NCI-H2081 treated with DMSO at 0.1 percent for 48 hours (cell line): ENCODE data around the gene SPRYD3.
A peak's percentile ranks its signal among the peaks of the same experiment; 100 is the strongest.
"Not testable (repeated sequence)": the region's sequence is repeated elsewhere in the genome, so short reads cannot be mapped to it uniquely, and the experiment has no call there.

ENCODE experiments used
- DNase-seq: peaks from one replicate; lab custom pipeline; 2025; lab: John Stamatoyannopoulos, UW

SPRYD3 gene

DNA sequence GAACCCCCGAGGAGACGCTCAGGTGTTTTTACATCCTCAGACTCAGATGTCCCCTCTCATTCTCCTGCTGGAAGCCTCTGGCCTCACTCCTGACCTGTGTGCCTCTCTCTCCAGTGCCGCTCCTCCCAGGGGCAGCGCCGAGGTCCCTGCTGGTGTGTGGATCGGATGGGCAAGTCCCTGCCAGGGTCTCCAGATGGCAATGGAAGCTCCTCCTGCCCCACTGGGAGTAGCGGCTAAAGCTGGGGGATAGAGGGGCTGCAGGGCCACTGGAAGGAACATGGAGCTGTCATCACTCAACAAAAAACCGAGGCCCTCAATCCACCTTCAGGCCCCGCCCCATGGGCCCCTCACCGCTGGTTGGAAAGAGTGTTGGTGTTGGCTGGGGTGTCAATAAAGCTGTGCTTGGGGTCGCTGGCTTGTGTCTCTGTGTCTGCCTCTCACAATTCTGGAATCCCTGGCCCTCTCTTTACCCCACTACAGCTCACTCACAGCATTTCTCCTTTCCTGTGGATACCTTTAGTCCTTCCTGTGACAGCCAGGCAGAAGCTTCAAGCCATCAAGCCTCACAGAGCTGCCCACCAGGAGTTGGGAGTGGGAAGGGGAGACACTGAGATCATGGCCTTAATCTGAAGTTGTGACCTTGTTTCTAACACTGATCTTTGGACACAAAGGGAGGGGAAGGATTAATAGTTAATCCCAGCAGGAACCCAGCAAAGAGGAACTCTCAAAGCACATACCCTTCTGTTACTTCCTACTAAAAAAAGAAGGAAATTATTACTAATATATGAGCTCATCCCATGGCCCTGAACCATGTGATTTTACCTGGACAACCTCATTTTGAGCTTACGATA, 23.0 kb upstream of the SPRYD3 start:
- DNase-seq, result no peak

DNA sequence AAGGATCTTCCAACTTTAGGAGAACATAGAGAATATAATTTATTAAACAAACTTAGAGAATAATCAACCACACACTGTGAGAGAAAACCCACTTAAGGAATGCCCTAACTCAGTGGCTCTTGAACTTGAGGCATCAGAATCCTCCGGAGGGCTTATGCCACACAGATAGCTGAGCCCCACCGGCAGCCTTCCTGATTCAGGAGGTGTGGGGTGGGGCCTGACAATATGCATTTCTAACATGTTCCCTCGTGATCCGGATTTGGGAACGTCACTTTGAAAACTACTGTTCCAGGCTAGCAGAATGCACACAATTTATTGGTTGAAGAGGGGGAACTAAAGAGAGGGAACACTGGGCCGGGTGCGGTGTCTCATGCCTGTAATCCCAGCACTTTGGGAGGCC, 22.1 kb upstream of the SPRYD3 start:
- DNase-seq, result no peak

DNA sequence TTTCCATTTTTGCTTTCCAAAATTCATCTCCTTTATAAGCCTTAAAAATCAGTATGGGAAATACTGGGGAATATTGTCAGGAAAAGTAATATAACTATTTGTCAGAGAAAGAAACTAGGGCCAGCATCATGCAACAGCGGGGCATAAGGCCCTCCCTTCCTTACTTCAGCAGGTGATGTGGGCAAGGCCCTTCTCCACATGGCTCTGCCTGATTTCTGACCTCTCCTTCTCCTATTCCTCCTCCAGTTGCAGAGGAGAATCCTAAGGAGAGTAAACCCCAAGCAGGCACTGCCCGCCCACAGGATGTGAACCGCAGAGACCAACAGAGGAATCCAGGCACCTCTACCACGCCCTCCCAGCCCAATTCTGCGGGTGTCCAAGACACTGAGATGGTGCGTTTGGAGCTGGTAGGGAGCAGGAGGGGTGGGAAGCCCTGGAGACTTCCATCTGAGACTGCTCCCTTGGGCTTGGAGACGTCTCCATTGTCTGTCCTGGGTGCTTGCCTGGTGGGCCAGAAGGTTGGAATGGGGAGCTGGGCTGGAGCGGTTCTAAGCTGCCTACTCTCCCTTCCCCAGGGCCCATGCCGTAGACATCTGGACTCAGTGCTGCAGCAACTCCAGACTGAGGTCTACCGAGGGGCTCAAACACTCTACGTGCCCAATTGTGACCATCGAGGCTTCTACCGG, 21.4 kb upstream of the SPRYD3 start:
- no peak for DNase-seq

DNA sequence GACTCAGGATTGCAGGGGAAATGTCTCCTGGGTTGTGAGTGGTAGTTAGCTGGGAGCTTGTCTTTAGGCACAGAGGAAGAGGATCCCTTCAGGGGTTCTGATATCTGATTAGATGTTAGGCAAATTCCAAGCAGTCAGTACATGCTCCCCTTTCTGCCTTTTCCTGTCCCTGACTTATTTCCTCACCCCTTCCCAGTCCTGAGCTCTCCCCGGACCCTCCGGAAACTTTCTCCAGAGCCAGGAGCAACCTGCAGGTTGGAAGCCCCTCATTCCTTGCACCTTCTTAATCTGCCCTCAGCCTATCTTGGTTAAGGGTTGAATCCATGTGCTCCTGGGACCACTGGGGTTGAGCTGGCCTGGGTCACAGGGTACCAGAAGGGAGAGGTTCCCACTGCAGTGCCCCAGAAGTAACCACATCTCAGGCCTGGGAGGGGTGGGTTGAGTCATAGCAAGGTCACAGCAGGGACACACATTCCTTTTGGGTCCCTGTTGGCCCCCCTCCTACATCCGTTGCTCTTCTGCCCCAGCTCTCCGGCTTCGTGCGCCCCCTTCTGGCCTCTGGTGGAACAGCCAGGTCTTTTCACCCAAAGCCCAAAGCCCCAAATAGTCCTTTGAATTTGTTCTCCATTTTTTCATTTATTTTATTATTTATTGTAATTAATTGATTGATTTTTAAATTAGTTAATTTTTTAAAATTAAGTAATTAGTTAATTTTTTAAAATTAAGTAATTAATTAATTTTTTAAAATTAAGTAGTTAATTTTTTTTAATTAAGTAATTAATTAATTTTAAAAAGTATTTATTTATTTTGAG, 20.1 kb upstream of the SPRYD3 start:
- DNase-seq, result peak; percentile 28

GRCh38 chr12:53098354-53098981, 19.3 kb upstream of the SPRYD3 start:
- no peak for DNase-seq

DNA sequence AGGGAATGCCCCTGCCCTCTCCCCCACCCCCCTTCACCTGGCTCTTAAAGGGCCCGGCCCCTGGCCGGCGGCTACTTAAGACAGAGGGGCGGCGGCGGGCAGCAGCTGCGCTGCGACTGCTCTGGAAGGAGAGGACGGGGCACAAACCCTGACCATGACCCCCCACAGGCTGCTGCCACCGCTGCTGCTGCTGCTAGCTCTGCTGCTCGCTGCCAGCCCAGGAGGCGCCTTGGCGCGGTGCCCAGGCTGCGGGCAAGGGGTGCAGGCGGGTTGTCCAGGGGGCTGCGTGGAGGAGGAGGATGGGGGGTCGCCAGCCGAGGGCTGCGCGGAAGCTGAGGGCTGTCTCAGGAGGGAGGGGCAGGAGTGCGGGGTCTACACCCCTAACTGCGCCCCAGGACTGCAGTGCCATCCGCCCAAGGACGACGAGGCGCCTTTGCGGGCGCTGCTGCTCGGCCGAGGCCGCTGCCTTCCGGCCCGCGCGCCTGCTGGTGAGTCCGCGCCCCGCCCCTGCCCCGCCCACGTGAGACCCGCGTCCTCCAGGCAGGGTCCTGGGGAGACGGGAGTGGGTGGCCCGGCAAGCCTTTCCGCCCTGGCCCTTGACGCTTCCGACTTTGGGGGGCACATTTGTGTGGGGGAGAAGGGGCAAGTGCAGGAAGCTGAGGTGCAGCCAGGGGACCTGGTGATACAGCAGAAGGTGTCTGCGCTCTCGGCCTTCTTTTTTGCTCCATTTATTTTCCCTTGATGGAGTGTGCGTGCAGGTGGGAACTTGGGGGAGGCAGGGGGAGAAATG, 18.6 kb upstream of the SPRYD3 start, which contains the start of gene IGFBP6:
Gene IGFBP6 (plus strand): TSS at position 104 of the 790 bp plus-strand sequence. CDS start 51 bp downstream, at position 155.
- no peak for DNase-seq

DNA sequence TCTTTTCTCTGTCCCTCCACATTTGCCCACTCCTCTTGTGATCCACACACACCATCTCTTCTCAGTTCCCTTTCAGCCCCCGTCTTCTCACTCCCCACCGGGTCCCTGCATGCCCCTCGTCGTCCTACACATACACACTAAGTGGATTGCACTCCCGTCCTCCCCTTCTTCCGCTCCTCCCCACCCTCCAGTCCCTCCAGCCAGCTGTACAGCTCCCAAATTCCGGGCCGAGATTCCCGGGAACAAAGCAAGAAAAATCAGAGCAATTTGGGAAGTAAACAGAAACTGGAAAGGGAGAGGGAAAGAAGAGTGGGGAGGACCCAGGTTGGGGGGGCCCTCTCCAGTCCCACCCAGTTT, 18.0 kb upstream of the SPRYD3 start:
- DNase-seq, result no peak

- DNase-seq, result no peak
Measured at GRCh38 chr12:53096759-53097158, 17.6 kb upstream of the SPRYD3 start.

- no peak for DNase-seq
Measured at GRCh38 chr12:53096089-53096741, 17.0 kb upstream of the SPRYD3 start.

DNA sequence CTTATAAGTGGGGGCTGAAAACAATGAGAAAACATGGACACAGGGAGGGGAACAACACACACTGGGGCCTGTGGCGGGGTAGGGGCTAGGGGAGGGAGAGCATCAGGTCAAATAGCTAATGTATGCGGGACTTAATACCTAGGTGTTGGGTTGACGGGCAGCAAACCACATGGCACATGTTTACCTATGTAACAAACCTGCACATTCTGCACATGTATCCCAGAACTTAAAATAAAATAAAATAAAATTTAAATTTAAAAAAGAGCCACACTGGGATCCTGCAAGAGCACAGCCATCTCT, 16.4 kb upstream of the SPRYD3 start:
- DNase-seq, result not testable (repeated sequence)

DNA sequence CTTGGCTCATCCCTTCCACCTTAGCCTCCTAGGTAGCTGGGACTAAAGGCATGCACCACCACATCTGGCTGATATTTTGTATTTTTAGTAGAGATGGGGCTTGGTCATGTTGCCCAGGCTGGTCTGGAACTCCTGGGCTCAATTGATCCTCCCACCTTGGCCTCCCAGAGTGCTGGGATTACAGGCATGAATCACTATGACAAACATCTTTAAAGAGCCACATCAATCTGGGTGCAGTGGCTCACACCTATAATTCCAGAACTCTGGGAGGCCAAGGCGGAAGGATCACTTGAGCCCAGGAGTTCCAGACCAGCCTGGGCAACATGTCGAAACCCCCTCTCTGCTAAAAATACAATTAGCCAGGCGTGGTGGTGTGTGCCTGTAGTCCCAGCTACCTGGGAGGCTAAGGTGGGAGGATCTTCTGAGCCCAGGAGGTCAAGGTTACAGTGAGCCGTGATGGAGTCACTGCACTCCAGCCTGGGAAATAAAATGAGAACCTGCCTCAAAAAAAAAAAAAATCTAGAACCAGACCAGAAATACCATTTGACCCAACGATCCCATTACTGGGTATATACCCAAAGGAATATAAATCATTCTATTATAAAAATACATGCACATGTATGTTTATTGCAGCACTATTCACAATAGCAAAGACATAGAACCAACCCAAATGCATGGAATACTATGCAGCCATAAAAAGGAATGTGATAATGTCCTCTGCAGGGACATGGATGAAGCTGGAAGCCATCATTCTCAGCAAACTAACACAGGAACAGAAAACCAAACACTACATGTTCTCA, 15.8 kb upstream of the SPRYD3 start:
- DNase-seq, result not testable (repeated sequence)

DNA sequence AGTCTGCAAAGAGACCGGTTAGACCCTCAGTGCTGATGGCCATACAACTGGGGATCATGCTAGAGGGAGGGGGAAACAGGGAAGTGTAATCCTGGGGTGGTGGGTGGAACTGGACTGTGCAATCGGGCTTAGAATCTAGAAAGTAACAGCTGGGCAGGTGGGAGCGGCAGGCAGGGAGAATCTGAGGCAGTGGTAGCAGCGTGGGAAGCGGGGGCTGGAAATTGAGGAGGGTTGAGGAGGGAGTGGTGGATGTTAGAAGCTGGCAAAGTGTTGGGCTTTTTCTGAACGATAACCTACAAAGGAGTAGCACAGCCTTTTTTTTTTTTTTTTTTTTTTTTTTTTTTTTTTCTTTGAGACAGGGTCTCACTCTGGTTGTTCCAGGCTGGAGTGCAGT, 15.2 kb upstream of the SPRYD3 start:
- DNase-seq, result no peak

DNA sequence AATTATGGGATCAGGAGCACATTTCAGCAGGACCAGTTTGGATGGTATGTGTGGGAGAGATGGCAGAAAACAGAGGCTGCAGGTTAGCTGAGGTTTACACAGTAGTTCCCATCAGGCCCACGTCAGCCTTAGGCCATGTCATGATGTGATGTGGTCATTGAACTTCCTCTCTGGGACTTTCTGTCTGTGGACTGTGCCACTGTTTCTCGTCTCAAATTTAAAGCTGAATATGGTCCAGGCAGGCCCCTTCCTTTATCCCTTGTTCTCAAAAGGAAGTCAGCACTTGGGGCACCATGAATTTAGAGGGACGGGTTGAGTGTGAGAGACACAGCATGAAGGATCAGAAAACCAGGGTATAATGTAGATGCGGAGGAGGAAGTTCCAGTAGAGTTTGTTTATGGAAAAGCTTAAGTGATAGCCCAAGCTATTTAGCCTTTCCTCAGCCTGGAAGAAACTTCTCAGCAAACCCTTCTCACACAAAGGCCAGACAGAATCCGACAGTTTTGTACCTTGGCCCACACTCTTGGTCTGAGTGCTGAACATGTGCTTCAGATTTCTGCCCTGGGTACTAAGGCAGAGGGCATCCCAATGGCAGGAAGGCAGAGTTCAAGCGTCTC, 14.7 kb upstream of the SPRYD3 start:
- DNase-seq, result no peak

GRCh38 chr12:53091756-53092155, 12.6 kb upstream of the SPRYD3 start:
- no peak for DNase-seq

DNA sequence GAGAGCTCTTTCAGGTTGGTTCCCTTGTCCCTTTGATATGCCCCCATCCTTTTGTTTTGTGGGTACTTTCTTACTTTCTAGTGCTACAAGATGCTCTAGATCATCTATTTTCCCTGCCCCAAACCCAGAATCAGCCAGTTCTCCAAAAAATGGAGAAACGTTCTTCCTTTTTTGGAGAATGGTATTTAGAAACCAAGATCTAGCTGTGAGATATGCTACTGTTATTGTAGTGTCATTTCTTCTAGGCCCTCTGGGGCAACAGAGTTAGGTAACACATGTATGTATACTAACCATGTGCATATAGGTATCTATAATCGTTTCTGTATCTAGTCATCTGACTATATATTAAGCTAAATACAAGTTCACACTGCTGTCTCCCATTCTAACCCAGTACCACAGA, 11.4 kb upstream of the SPRYD3 start:
- no peak for DNase-seq

DNA sequence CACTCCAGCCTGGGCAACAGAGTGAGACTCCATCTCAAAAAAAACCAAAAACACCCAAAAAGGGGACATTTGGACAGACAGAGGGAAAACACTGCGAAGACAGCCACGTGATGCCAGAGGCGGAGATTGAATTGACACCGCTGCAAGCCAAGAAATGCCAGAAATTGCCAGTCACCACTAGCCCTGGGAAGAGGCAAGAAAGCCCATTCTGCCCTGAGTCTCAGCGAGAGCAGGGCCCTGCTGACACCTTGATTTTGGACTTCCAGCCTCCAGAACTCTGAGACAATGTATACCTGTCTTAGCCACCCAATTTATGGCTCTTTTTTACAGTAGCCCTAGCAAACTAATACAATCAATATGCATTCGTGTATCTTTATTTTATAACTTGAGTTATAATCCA, 10.9 kb upstream of the SPRYD3 start:
- no peak for DNase-seq

DNA sequence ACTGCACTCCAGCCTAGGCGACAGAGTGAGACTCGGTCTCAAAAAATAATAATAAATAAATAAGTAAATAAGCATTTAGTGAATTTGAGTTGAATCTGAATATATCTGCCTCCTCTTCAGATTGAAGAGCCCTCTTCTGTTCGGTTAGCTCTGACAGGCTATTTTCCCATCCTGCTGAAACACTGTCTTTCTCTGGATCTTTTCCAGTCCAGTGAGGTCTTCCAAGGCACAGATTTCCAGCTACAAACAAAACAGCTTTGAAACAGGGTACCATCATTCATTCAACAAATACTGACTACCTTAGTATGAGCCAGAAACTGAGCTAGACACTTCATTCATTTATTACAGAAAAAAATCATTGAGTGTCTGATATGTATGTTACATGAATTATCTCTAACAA, 7.2 kb upstream of the SPRYD3 start:
- DNase-seq, result no peak

GRCh38 chr12:53082637-53083175, 3.5 kb upstream of the SPRYD3 start:
- DNase-seq, result no peak

- DNase-seq, result no peak
Measured at GRCh38 chr12:53078425-53079225, 565 bp downstream of the SPRYD3 start.
